NT2/D1 (cell line): Measurements from ENCODE around the gene NOD1.

Source experiments
- SUZ12 ChIP-seq: IDR thresholded peaks from 2 replicates; pipeline ENCODE4 v1.6.1; 2011; ENCODE audit not compliant: insufficient read length, insufficient read depth; ENCODE audit errors: extremely low read depth
- YY1 ChIP-seq: IDR thresholded peaks from 2 replicates; pipeline ENCODE4 v1.6.1; 2011; ENCODE audit not compliant: insufficient read length, insufficient read depth
- ZNF274 ChIP-seq: IDR thresholded peaks from 2 replicates; pipeline ENCODE4 v1.6.1; 2011; ENCODE audit warnings: mild to moderate bottlenecking, low read depth, low read length

GRCh38 chr7:30465046-30465810 lies 13.4 kb downstream of the NOD1 start:
- TF ChIP-seq ZNF274 (no peak), SUZ12 (no peak), YY1 (no peak)
